Measurements from ENCODE around the gene SYCE3. TPM values are rescaled to one million over a fixed set of nuclear protein-coding genes. Genes with fewer than 3 reads are reported as not detected.

Gene SYCE3
- total and polyA plus RNA-seq, 3 experiments from 2014 or later, result not detected

- H3K27ac ChIP-seq (ENCODE audit: low read depth, low read length), result peak overlapping the region; percentile 92
- Mint-ChIP-seq H3K27me3 (no peaks in the 10 kb centered on the region), H3K9me3 (no peaks in the 10 kb centered on the region), H3K4me3 (peak overlapping the region; percentile 90 to 94 (median 92)), H3K27ac (peak overlapping the region; percentile 88 to 99 (median 98)), H3K36me3 (peaks cover 0 to 1% (median 0%) of the 10 kb centered on the region in 3 donors), H3K4me1 (peaks cover 22 to 34% (median 26%) of the 10 kb centered on the region in 3 donors)
- no peaks in the 10 kb centered on the region for H3K9me3 ChIP-seq (ENCODE audit: low read length)
- peaks cover 21% of the 10 kb centered on the region for H3K4me1 ChIP-seq (ENCODE audit: insufficient read depth, low read length)
- ChIA-PET CTCF (no interaction called here), POLR2A (interaction anchor here (0.7 to 1.4 kb wide), 2 partner anchors 9 to 90 kb away, joined by 4 read pairs; no protein-coding TSS in a partner anchor)
- no peak for DNase-seq
- no peaks in the 10 kb centered on the region for H3K36me3 ChIP-seq (ENCODE audit: insufficient read depth, low read length)
- peak overlapping the region; percentile 84 for H3K4me3 ChIP-seq (ENCODE audit: low read length)
- no peaks in the 10 kb centered on the region for H3K27me3 ChIP-seq (ENCODE audit: insufficient read depth, low read length, poor library complexity, severe bottlenecking)
Measured at GRCh38 chr22:50530580-50530876, 32.2 kb downstream of the SYCE3 start.

GRCh38 chr22:50529897-50530579, 32.7 kb downstream of the SYCE3 start, which contains the start of gene TYMP:
Gene TYMP (minus strand): TSS chr22:50530012. CDS start chr22:50529709, 303 bp downstream.
- Histone ChIP-seq H3K4me3 (ENCODE audit: low read length) (peak within 1 kb of the TSS; percentile 84), H3K4me1 (ENCODE audit: insufficient read depth, low read length) (peaks cover 22% of the 10 kb centered on the region), H3K27me3 (ENCODE audit: insufficient read depth, low read length, poor library complexity, severe bottlenecking) (no peaks in the 10 kb centered on the region), H3K9me3 (ENCODE audit: low read length) (no peaks in the 10 kb centered on the region), H3K36me3 (ENCODE audit: insufficient read depth, low read length) (no peaks in the 10 kb centered on the region), H3K27ac (ENCODE audit: low read depth, low read length) (peak within 1 kb of the TSS; percentile 92)
- Mint-ChIP-seq H3K36me3 (peaks cover 0 to 1% (median 0%) of the 10 kb centered on the region in 3 donors), H3K27ac (peak within 1 kb of the TSS; percentile 96 to 99 (median 98)), H3K27me3 (no peaks in the 10 kb centered on the region), H3K4me3 (peak within 1 kb of the TSS; percentile 90 to 94 (median 92)), H3K9me3 (no peaks in the 10 kb centered on the region), H3K4me1 (peaks cover 22 to 34% (median 26%) of the 10 kb centered on the region in 3 donors)
- DNase-seq, result peak; percentile 37 to 75 (median 61)
- CTCF ChIA-PET, result interaction anchor here (1.0 to 6.7 kb wide), 6 partner anchors 8 to 91 kb away, joined by 3 to 86 read pairs (median 4); partner anchors contain the start of genes KLHDC7B and SYCE3
- POLR2A ChIA-PET, result interaction anchor here (1.0 to 1.5 kb wide), 4 partner anchors 9 to 33 kb away, joined by 3 to 11 read pairs (median 7); partner anchors contain the start of genes LMF2 and NCAPH2

GRCh38 chr22:50529416-50529896, 33.3 kb downstream of the SYCE3 start:
- Mint-ChIP-seq H3K4me1 (peaks cover 26 to 39% (median 32%) of the 10 kb centered on the region in 3 donors), H3K27ac (peak overlapping the region in 6 of 8 donors; percentile 29 to 99 (median 76)), H3K9me3 (no peaks in the 10 kb centered on the region), H3K27me3 (no peaks in the 10 kb centered on the region), H3K4me3 (peak overlapping the region in 6 of 7 donors; percentile 27 to 86 (median 53)), H3K36me3 (peaks cover 0 to 6% (median 3%) of the 10 kb centered on the region in 3 donors)
- CTCF ChIA-PET, result interaction anchor here (1.0 to 6.7 kb wide), 6 partner anchors 9 to 91 kb away, joined by 3 to 86 read pairs (median 4); partner anchors contain the start of genes KLHDC7B and SYCE3
- no peaks in the 10 kb centered on the region for H3K9me3 ChIP-seq (ENCODE audit: low read length)
- peaks cover 27% of the 10 kb centered on the region for H3K4me1 ChIP-seq (ENCODE audit: insufficient read depth, low read length)
- POLR2A ChIA-PET, result interaction anchor here (1.0 to 1.5 kb wide), 4 partner anchors 10 to 34 kb away, joined by 3 to 11 read pairs (median 7); partner anchors contain the start of genes LMF2 and NCAPH2
- H3K4me3 ChIP-seq (ENCODE audit: low read length), result no peak overlapping the region
- no peaks in the 10 kb centered on the region for H3K36me3 ChIP-seq (ENCODE audit: insufficient read depth, low read length)
- H3K27me3 ChIP-seq (ENCODE audit: insufficient read depth, low read length, poor library complexity, severe bottlenecking), result no peaks in the 10 kb centered on the region
- H3K27ac ChIP-seq (ENCODE audit: low read depth, low read length), result peak overlapping the region; percentile 92
- peak in 1 of 5 donors; percentile 60 for DNase-seq

- Histone ChIP-seq H3K27ac (ENCODE audit: low read depth, low read length) (no peak overlapping the region), H3K36me3 (ENCODE audit: insufficient read depth, low read length) (no peaks in the 10 kb centered on the region), H3K4me3 (ENCODE audit: low read length) (no peak overlapping the region), H3K27me3 (ENCODE audit: insufficient read depth, low read length, poor library complexity, severe bottlenecking) (no peaks in the 10 kb centered on the region), H3K4me1 (ENCODE audit: insufficient read depth, low read length) (peaks cover 33% of the 10 kb centered on the region), H3K9me3 (ENCODE audit: low read length) (no peaks in the 10 kb centered on the region)
- Mint-ChIP-seq H3K9me3 (no peaks in the 10 kb centered on the region), H3K27me3 (no peaks in the 10 kb centered on the region), H3K4me1 (peaks cover 26 to 42% (median 33%) of the 10 kb centered on the region in 3 donors), H3K36me3 (peaks cover 0 to 7% (median 3%) of the 10 kb centered on the region in 3 donors), H3K27ac (peak overlapping the region; percentile 49 to 99 (median 90)), H3K4me3 (peak overlapping the region; percentile 71 to 93 (median 79))
- ChIA-PET POLR2A (interaction anchor here (1.0 to 4.9 kb wide), 3 partner anchors 10 to 21 kb away, joined by 5 to 81 read pairs (median 8); partner anchors contain the start of genes LMF2 and NCAPH2), CTCF (interaction anchor here (1.4 to 6.7 kb wide), 4 partner anchors 10 to 92 kb away, joined by 3 to 86 read pairs (median 76); partner anchors contain the start of gene KLHDC7B)
- no peak for DNase-seq
Measured at GRCh38 chr22:50528682-50529415, 33.9 kb downstream of the SYCE3 start.

- H3K27ac ChIP-seq (ENCODE audit: low read depth, low read length), result no peak overlapping the region
- H3K4me1 Mint-ChIP-seq, result peaks cover 24 to 46% (median 33%) of the 10 kb centered on the region in 3 donors
- peaks cover 0 to 14% (median 3%) of the 10 kb centered on the region in 3 donors for H3K36me3 Mint-ChIP-seq
- no peaks in the 10 kb centered on the region for H3K27me3 Mint-ChIP-seq
- no peak overlapping the region for H3K4me3 ChIP-seq (ENCODE audit: low read length)
- H3K9me3 Mint-ChIP-seq, result no peaks in the 10 kb centered on the region
- no peak for DNase-seq
- peak overlapping the region; percentile 71 to 93 (median 79) for H3K4me3 Mint-ChIP-seq
- ChIA-PET CTCF (interaction anchor here (1.4 to 6.7 kb wide), 4 partner anchors 11 to 277 kb away, joined by 4 to 86 read pairs (median 76); partner anchors contain the start of genes HDAC10 and KLHDC7B), POLR2A (interaction anchor here (0.6 to 4.9 kb wide), 5 partner anchors 11 to 145 kb away, joined by 3 to 81 read pairs (median 3); partner anchors contain the start of genes LMF2 and NCAPH2)
- peak overlapping the region; percentile 57 to 99 (median 90) for H3K27ac Mint-ChIP-seq
- H3K4me1 ChIP-seq (ENCODE audit: insufficient read depth, low read length), result peaks cover 33% of the 10 kb centered on the region
- H3K9me3 ChIP-seq (ENCODE audit: low read length), result no peaks in the 10 kb centered on the region
- H3K36me3 ChIP-seq (ENCODE audit: insufficient read depth, low read length), result no peaks in the 10 kb centered on the region
- H3K27me3 ChIP-seq (ENCODE audit: insufficient read depth, low read length, poor library complexity, severe bottlenecking), result no peaks in the 10 kb centered on the region
Measured at GRCh38 chr22:50527921-50528681, 34.6 kb downstream of the SYCE3 start.

- CTCF ChIA-PET, result interaction anchor here (1.4 to 6.7 kb wide), 5 partner anchors 12 to 276 kb away, joined by 4 to 86 read pairs (median 73); partner anchors contain the start of genes HDAC10 and KLHDC7B
- Histone ChIP-seq H3K4me3 (ENCODE audit: low read length) (peak overlapping the region; percentile 64), H3K4me1 (ENCODE audit: insufficient read depth, low read length) (peaks cover 33% of the 10 kb centered on the region), H3K9me3 (ENCODE audit: low read length) (no peaks in the 10 kb centered on the region), H3K27me3 (ENCODE audit: insufficient read depth, low read length, poor library complexity, severe bottlenecking) (no peaks in the 10 kb centered on the region), H3K36me3 (ENCODE audit: insufficient read depth, low read length) (no peaks in the 10 kb centered on the region), H3K27ac (ENCODE audit: low read depth, low read length) (peak overlapping the region; percentile 80)
- Mint-ChIP-seq H3K9me3 (no peaks in the 10 kb centered on the region), H3K36me3 (peaks cover 0 to 19% (median 3%) of the 10 kb centered on the region in 3 donors), H3K4me3 (peak overlapping the region; percentile 71 to 93 (median 79)), H3K27me3 (no peaks in the 10 kb centered on the region), H3K27ac (peak overlapping the region; percentile 57 to 99 (median 90)), H3K4me1 (peaks cover 22 to 42% (median 27%) of the 10 kb centered on the region in 3 donors)
- POLR2A ChIA-PET, result interaction anchor here (0.5 to 4.9 kb wide), 9 partner anchors 12 to 146 kb away, joined by 3 to 81 read pairs (median 3); partner anchors contain the start of gene SYCE3
- no peak for DNase-seq
Measured at GRCh38 chr22:50526834-50527801, 35.6 kb downstream of the SYCE3 start.
